ENCODE data around the gene INTS11.

- no peak for TF ChIP-seq POLR2A (IDR thresholded peaks at IDR 0.05)
- TF ChIP-seq, protein P1, sequence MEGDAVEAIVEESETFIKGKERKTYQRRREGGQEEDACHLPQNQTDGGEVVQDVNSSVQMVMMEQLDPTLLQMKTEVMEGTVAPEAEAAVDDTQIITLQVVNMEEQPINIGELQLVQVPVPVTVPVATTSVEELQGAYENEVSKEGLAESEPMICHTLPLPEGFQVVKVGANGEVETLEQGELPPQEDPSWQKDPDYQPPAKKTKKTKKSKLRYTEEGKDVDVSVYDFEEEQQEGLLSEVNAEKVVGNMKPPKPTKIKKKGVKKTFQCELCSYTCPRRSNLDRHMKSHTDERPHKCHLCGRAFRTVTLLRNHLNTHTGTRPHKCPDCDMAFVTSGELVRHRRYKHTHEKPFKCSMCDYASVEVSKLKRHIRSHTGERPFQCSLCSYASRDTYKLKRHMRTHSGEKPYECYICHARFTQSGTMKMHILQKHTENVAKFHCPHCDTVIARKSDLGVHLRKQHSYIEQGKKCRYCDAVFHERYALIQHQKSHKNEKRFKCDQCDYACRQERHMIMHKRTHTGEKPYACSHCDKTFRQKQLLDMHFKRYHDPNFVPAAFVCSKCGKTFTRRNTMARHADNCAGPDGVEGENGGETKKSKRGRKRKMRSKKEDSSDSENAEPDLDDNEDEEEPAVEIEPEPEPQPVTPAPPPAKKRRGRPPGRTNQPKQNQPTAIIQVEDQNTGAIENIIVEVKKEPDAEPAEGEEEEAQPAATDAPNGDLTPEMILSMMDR (IDR thresholded peaks at IDR 0.05), result no peak
Measured at GRCh38 chr1:1340185-1340584, 15.7 kb upstream of the INTS11 start.

Data from right lobe of liver (tissue), 4 donors.